CD4-positive, alpha-beta memory T cell (primary cell): Measurements from ENCODE around the gene LRCOL1. TPM values are rescaled to one million over a fixed set of nuclear protein-coding genes. Genes with fewer than 3 reads are reported as not detected.

Experiments used
- CTCF ChIA-PET: fragments of 350-600 bp; sonication (Branson Sonifier 250); formaldehyde crosslinking; loops from one replicate; lab custom pipeline; 2021; ENCODE audit warnings: inconsistent platforms; ENCODE audit not compliant: partially characterized antibody; lab: Charles Lee
- POLR2A ChIA-PET: fragments of 350-600 bp; sonication (Branson Sonifier 250); formaldehyde crosslinking; loops from one replicate; lab custom pipeline; 2021; ENCODE audit not compliant: partially characterized antibody; lab: Charles Lee
- DNase-seq, 5 donors: peaks; one replicate each; pipeline versions ENCODE4 v3.0.0 to v3.0.0-alpha.2; 2020 to 2022; ENCODE audit warnings: mixed read lengths in 1 of 5
- H3K27ac ChIP-seq: one replicate; pipeline ENCODE4 v1.7.0; 2013; ENCODE audit warnings: low read depth, low read length
- H3K27me3 ChIP-seq: 2 replicates; pipeline ENCODE4 v1.7.0; 2013; ENCODE audit warnings: mild to moderate bottlenecking, low read length, moderate library complexity; ENCODE audit not compliant: insufficient read depth
- H3K36me3 ChIP-seq: 2 replicates; pipeline ENCODE4 v1.7.0; 2013; ENCODE audit warnings: mild to moderate bottlenecking, low read length, moderate library complexity; ENCODE audit not compliant: insufficient read depth
- H3K4me1 ChIP-seq: 2 replicates; pipeline ENCODE4 v1.7.0; 2013; ENCODE audit warnings: mild to moderate bottlenecking, low read length, moderate library complexity; ENCODE audit not compliant: insufficient read depth
- H3K4me3 ChIP-seq, 2 donors: one replicate each; pipeline ENCODE4 v1.7.0; 2013; ENCODE audit warnings: low read length in 2 of 2, mild to moderate bottlenecking in 1 of 2
- H3K9me3 ChIP-seq, 2 donors: one replicate each; pipeline ENCODE4 v1.7.0; 2013; ENCODE audit warnings: low read length in 2 of 2, control low read depth in 1 of 2; ENCODE audit not compliant: control insufficient read depth in 1 of 2
- H3K27ac Mint-ChIP-seq, 7 donors: one replicate each; pipeline ENCODE4 v1.8.0; 2020 to 2021; ENCODE audit warnings: mixed read lengths in 7 of 7, mild to moderate bottlenecking in 6 of 7, inconsistent platforms in 3 of 7, moderate library complexity in 3 of 7
- H3K27me3 Mint-ChIP-seq, 2 donors: one replicate each; pipeline ENCODE4 v1.8.0; 2020 to 2021; ENCODE audit warnings: mixed read lengths in 2 of 2
- H3K36me3 Mint-ChIP-seq, 2 donors: one replicate each; pipeline ENCODE4 v1.8.0; 2020 to 2021; ENCODE audit warnings: mixed read lengths in 2 of 2, inconsistent platforms in 1 of 2, mild to moderate bottlenecking in 1 of 2
- H3K4me1 Mint-ChIP-seq, 4 donors: one replicate each; pipeline ENCODE4 v1.8.0; 2020 to 2021; ENCODE audit warnings: mixed read lengths in 4 of 4, mild to moderate bottlenecking in 1 of 4
- H3K4me3 Mint-ChIP-seq, 8 donors: one replicate each; pipeline ENCODE4 v1.8.0; 2020 to 2021; ENCODE audit warnings: mixed read lengths in 8 of 8, mild to moderate bottlenecking in 7 of 8, moderate library complexity in 6 of 8, inconsistent platforms in 3 of 8
- H3K9me3 Mint-ChIP-seq, 8 donors: one replicate each; pipeline ENCODE4 v1.8.0; 2020 to 2021; ENCODE audit warnings: mixed read lengths in 8 of 8, mild to moderate bottlenecking in 5 of 8, inconsistent platforms in 3 of 8, moderate library complexity in 1 of 8
- intact Hi-C: fragments of 100-400 bp; cut with micrococcal nuclease; formaldehyde crosslinking; loops from one replicate; pipeline ENCODE4 v1.15.1; 2023
- polyA plus RNA-seq, 2 donors: library from polyadenylated mRNA; unstranded; fragments of 300-500 nt; fragmentation: Illumina TruSeq; gene quantifications; one replicate each; pipeline ENCODE4 v1.2.3, GENCODE V29; 2021
- total RNA-seq, 2 experiments: library from RNA; stranded (reverse); gene quantifications; one replicate each; pipeline ENCODE4 v1.2.3, GENCODE V29; 2021

LRCOL1 gene
- total and polyA plus RNA-seq, 4 experiments from 2014 or later = not detected

DNA sequence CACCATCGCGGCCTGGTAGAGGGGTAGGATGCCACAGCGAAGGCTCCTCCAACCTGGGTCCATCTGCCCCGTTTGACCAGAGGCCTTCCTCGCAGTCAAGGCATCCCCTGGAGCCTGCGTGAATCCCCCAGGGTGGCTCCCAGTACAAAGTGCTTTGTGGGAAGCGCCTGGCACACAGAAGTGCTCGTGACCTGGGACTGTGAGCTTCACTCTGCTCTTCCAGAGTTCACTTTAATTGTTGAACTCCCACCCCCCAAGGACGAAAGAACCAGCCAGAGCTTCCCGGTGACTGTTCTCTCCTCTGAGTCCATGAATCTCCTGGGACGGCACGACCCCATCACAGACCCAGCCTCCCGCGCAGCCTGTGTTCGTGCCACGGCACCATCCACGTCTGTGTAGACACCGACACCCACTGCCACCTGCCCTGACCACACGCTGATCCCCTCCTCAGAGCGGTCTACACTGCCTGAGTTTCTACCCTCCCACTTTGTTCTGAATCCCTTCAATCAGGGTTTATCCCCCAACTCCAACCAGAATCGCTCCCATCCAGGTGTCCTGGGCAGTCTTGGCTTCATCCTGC lies 24.1 kb upstream of the LRCOL1 start:
- Mint-ChIP-seq H3K27ac (peak overlapping the region in 3 of 7 donors; percentile 17 to 59 (median 50)), H3K4me1 (no peaks in the 10 kb centered on the region), H3K27me3 (no peaks in the 10 kb centered on the region), H3K36me3 (peaks cover 63 to 86% of the 10 kb centered on the region in 2 donors), H3K9me3 (no peaks in the 10 kb centered on the region), H3K4me3 (no peak overlapping the region)
- Histone ChIP-seq H3K4me1 (no peaks in the 10 kb centered on the region), H3K9me3 (no peaks in the 10 kb centered on the region), H3K4me3 (no peak overlapping the region), H3K36me3 (peaks cover 49% of the 10 kb centered on the region), H3K27me3 (no peaks in the 10 kb centered on the region), H3K27ac (no peak overlapping the region)
- CTCF ChIA-PET = no interaction called here
- intact Hi-C loops = no loop called here
- DNase-seq = no peak
- POLR2A ChIA-PET = no interaction called here

DNA sequence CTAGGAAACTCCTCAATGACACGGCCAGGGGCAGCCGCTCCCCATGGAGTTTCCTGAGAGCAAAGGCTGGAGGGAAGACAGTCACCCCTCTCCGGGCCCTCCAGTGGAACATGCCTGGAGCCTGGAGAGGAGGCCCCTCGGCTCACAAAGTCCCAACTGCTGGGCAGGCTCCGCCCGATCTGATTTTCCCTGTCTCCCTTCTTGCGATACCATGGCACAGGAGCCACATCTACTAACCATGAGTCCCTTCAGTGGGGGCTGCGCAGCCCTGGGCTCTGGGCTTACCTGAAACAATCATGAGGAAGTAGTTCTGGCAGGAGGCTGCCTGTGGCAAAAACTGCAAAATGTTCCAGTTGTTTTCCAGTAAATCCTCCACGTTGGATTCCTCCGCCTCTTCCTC lies 23.5 kb upstream of the LRCOL1 start:
- CTCF ChIA-PET = no interaction called here
- H3K27ac ChIP-seq = no peak overlapping the region
- no peak overlapping the region for H3K4me3 ChIP-seq
- Mint-ChIP-seq H3K36me3 (peaks cover 60 to 84% of the 10 kb centered on the region in 2 donors), H3K4me3 (no peak overlapping the region), H3K9me3 (no peaks in the 10 kb centered on the region), H3K4me1 (no peaks in the 10 kb centered on the region), H3K27ac (peak overlapping the region in 2 of 7 donors; percentile 17 to 23), H3K27me3 (no peaks in the 10 kb centered on the region)
- intact Hi-C loops = no loop called here
- peaks cover 49% of the 10 kb centered on the region for H3K36me3 ChIP-seq
- no peak for DNase-seq
- H3K27me3 ChIP-seq = no peaks in the 10 kb centered on the region
- no peaks in the 10 kb centered on the region for H3K4me1 ChIP-seq
- no peaks in the 10 kb centered on the region for H3K9me3 ChIP-seq
- POLR2A ChIA-PET = no interaction called here

DNA sequence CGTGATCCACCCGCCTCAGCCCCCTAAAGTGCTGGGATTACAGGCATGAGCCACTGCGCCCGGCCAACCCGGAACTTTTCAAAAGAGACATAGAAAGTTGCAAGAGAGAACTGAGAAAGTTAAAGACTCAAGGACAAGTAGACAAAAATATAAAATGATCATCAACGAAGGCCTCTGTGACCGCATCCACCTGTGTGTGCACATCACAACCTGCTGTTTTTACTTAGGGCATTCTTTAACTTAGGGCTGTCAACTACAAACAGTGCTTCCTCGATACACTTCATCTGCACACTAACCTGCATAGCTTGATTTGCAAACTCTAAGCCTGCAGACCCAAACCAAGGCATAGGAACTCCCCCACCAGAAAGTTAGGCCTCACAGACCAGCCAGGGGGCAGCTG lies 23.0 kb upstream of the LRCOL1 start:
- H3K4me3 Mint-ChIP-seq = no peak overlapping the region
- CTCF ChIA-PET = no interaction called here

DNA sequence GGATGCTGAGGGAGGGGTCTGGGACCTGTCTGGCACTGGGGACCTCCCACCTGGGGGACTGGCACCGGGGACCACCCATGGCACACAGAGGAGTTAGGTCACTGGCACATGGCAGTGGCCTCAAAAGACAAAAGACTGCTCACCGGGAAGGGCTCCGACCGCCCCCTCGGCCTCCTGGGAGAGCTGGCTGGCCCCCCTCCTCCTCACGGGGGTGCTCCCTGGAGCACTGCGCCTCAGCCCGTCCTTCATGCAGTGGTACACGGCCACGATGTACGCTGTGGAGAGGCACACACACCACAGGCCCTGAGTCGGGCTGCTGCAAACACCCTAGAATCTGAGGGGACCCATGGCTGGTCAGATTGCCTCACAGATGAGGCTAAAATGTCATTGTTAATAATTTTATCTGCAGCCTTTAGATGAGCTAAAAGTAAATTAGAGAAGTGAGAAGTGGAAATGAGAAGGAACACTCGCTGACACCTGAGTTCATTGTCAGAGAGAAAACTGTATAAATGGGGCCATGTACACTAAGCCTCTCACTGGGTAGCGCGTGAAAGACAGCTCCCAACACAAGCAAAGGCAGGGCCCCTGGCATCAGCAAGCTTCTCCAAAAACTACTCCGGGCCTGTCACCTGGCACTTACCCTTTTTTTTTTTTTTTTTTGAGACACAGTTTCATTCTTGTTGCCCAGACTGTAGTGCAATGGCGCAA lies 22.3 kb upstream of the LRCOL1 start:
- intact Hi-C loops = no loop called here
- DNase-seq = no peak
- no peaks in the 10 kb centered on the region for H3K9me3 ChIP-seq
- no peaks in the 10 kb centered on the region for H3K4me1 ChIP-seq
- no peaks in the 10 kb centered on the region for H3K27me3 ChIP-seq
- H3K27ac ChIP-seq = no peak overlapping the region
- Mint-ChIP-seq H3K27me3 (no peaks in the 10 kb centered on the region), H3K9me3 (no peaks in the 10 kb centered on the region), H3K27ac (peak overlapping the region in 1 of 7 donors; percentile 32), H3K4me1 (peaks cover 0 to 2% (median 0%) of the 10 kb centered on the region in 4 donors), H3K4me3 (no peak overlapping the region), H3K36me3 (peaks cover 56 to 73% of the 10 kb centered on the region in 2 donors)
- ChIA-PET CTCF (no interaction called here), POLR2A (interaction anchor here (0.6 kb wide), 1 partner anchor 53 kb away, joined by 3 read pairs; no protein-coding TSS in a partner anchor)
- peaks cover 45% of the 10 kb centered on the region for H3K36me3 ChIP-seq
- H3K4me3 ChIP-seq = no peak overlapping the region

More for the DNA sequence above, 23.0 kb upstream of the LRCOL1 start:
- no peak for DNase-seq
- H3K27me3 ChIP-seq = no peaks in the 10 kb centered on the region
- no peak overlapping the region for H3K4me3 ChIP-seq
- no peaks in the 10 kb centered on the region for H3K9me3 Mint-ChIP-seq
- H3K4me1 Mint-ChIP-seq = peaks cover 0 to 2% (median 0%) of the 10 kb centered on the region in 4 donors
- POLR2A ChIA-PET = no interaction called here
- H3K9me3 ChIP-seq = no peaks in the 10 kb centered on the region
- H3K4me1 ChIP-seq = no peaks in the 10 kb centered on the region
- peak overlapping the region in 1 of 7 donors; percentile 54 for H3K27ac Mint-ChIP-seq
- H3K27me3 Mint-ChIP-seq = no peaks in the 10 kb centered on the region
- intact Hi-C loops = no loop called here
- H3K36me3 Mint-ChIP-seq = peaks cover 60 to 81% of the 10 kb centered on the region in 2 donors
- no peak overlapping the region for H3K27ac ChIP-seq
- H3K36me3 ChIP-seq = peaks cover 49% of the 10 kb centered on the region

DNA sequence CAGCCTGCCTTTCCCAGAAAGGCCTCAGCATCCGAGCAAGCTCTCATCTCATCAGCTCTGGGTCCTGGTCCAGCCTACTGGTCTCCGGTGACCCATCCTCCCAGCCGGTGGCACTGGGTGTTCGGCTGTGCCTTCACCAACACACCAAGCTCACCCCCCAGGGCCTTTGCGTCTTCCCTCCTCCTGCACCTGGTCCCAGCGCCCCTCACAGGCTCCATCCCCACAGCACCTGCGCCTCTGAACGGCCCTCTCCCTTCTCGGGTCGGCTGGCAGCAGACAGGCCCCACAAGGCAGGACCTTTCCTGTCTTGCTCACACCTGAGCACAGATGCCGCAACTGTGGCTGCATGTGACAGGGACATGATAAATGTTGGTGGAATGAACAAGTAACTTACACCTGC lies 21.3 kb upstream of the LRCOL1 start:
- H3K27me3 ChIP-seq = no peaks in the 10 kb centered on the region
- DNase-seq = no peak
- intact Hi-C loops = no loop called here
- H3K36me3 ChIP-seq = peaks cover 36% of the 10 kb centered on the region
- no peak overlapping the region for H3K27ac ChIP-seq
- H3K4me1 Mint-ChIP-seq = peaks cover 0 to 2% (median 0%) of the 10 kb centered on the region in 4 donors
- H3K9me3 Mint-ChIP-seq = no peaks in the 10 kb centered on the region
- CTCF ChIA-PET = no interaction called here
- H3K36me3 Mint-ChIP-seq = peaks cover 56 to 64% of the 10 kb centered on the region in 2 donors
- H3K4me3 ChIP-seq = no peak overlapping the region
- no peaks in the 10 kb centered on the region for H3K9me3 ChIP-seq
- H3K4me1 ChIP-seq = no peaks in the 10 kb centered on the region
- no peak overlapping the region for H3K4me3 Mint-ChIP-seq
- peak overlapping the region in 1 of 7 donors; percentile 59 for H3K27ac Mint-ChIP-seq
- H3K27me3 Mint-ChIP-seq = no peaks in the 10 kb centered on the region
- POLR2A ChIA-PET = no interaction called here

DNA sequence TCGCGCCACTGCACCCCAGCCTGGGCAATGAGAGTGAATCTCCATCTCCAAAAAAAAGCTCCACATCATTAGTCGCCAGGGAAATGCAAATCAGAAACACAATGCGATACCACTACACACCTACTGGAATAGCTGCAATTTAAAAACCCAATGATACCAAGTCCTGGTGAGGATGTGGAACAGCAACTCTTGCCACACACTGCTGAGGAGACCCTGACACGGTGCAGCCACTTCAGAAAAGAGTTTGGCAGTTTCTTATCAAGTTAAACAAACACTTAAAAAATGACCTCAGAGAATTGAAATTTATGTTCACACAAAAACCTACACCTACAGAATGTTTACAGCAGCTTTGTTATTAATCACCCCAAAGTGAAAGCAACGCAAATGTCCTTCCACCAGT lies 20.3 kb upstream of the LRCOL1 start:
- Histone ChIP-seq H3K27me3 (no peaks in the 10 kb centered on the region), H3K36me3 (peaks cover 30% of the 10 kb centered on the region), H3K4me3 (no peak overlapping the region), H3K9me3 (no peaks in the 10 kb centered on the region), H3K27ac (no peak overlapping the region), H3K4me1 (no peaks in the 10 kb centered on the region)
- no peak overlapping the region for H3K27ac Mint-ChIP-seq
- peaks cover 0 to 2% (median 0%) of the 10 kb centered on the region in 4 donors for H3K4me1 Mint-ChIP-seq
- ChIA-PET CTCF (no interaction called here), POLR2A (no interaction called here)
- peaks cover 48 to 60% of the 10 kb centered on the region in 2 donors for H3K36me3 Mint-ChIP-seq
- intact Hi-C loops = no loop called here
- no peak for DNase-seq
- no peaks in the 10 kb centered on the region for H3K9me3 Mint-ChIP-seq
- no peaks in the 10 kb centered on the region for H3K27me3 Mint-ChIP-seq
- no peak overlapping the region for H3K4me3 Mint-ChIP-seq

DNA sequence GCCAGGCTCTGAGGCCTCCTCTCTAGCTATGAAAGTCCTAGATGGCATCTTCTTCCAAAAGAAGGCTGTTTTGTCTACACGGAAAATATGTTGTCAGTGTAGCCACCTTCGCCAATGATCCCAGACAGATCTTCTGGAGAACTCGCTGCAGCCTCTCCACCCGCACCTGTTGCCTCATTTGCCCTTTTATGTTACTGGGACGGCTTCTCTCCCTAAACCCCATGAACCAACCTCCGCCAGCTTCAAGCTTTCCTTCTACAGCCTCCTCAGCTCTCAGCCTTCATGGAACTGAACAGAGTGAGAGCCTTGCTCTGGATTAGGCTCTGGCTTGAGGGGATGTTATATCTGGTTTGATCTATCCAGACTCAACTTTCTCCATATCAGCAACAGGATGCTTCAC lies 18.9 kb upstream of the LRCOL1 start:
- peaks cover 21% of the 10 kb centered on the region for H3K36me3 ChIP-seq
- intact Hi-C loops = no loop called here
- CTCF ChIA-PET = no interaction called here

More for the DNA sequence above, 18.9 kb upstream of the LRCOL1 start:
- no peaks in the 10 kb centered on the region for H3K4me1 ChIP-seq
- DNase-seq = no peak
- POLR2A ChIA-PET = interaction anchor here (0.6 kb wide), 1 partner anchor 586 kb away, joined by 3 read pairs; no protein-coding TSS in a partner anchor
- H3K9me3 Mint-ChIP-seq = no peaks in the 10 kb centered on the region
- H3K4me3 Mint-ChIP-seq = no peak overlapping the region
- no peak overlapping the region for H3K27ac ChIP-seq
- H3K27me3 ChIP-seq = no peaks in the 10 kb centered on the region
- H3K4me3 ChIP-seq = no peak overlapping the region
- peaks cover 38 to 57% of the 10 kb centered on the region in 2 donors for H3K36me3 Mint-ChIP-seq
- no peak overlapping the region for H3K27ac Mint-ChIP-seq
- H3K9me3 ChIP-seq = no peaks in the 10 kb centered on the region
- no peaks in the 10 kb centered on the region for H3K27me3 Mint-ChIP-seq
- H3K4me1 Mint-ChIP-seq = peaks cover 0 to 2% (median 0%) of the 10 kb centered on the region in 4 donors
